Measurements from ENCODE around the gene USP34.

The USP34 gene

GRCh38 chr2:61193670-61194561, 277.0 kb downstream of the USP34 start:
- no peak for TF ChIP-seq REST (IDR thresholded peaks at IDR 0.05; ENCODE audit: low read depth)
- TF ChIP-seq NFIC (IDR thresholded peaks at IDR 0.05) = no peak
- no peak for TF ChIP-seq EGR1 (IDR thresholded peaks at IDR 0.05)
- no peak for TF ChIP-seq USF1 (IDR thresholded peaks at IDR 0.05)
- TF ChIP-seq RAD21 (IDR thresholded peaks at IDR 0.05; ENCODE audit: low read depth) = no peak
- no peak for TF ChIP-seq TAF1 (IDR thresholded peaks at IDR 0.05; ENCODE audit: low read depth)
- TF ChIP-seq EP300 (IDR thresholded peaks at IDR 0.05; ENCODE audit: borderline replicate concordance) = no peak
- no peak for TF ChIP-seq CREB1 (IDR thresholded peaks at IDR 0.05; ENCODE audit: low read depth)
- no peak for TF ChIP-seq YY1 (IDR thresholded peaks at IDR 0.05; ENCODE audit: low read depth)
- TF ChIP-seq TEAD4 (IDR thresholded peaks at IDR 0.05) = no peak
- no peak for TF ChIP-seq FOXM1 (IDR thresholded peaks at IDR 0.05; ENCODE audit: borderline replicate concordance, low read depth)
- no peak for TF ChIP-seq ZBTB7A (IDR thresholded peaks at IDR 0.05; ENCODE audit: low read depth)
- no peak for TF ChIP-seq CEBPB (IDR thresholded peaks at IDR 0.05)
- TF ChIP-seq TCF12 (IDR thresholded peaks at IDR 0.05; ENCODE audit: low read depth) = no peak
- TF ChIP-seq, protein P1, sequence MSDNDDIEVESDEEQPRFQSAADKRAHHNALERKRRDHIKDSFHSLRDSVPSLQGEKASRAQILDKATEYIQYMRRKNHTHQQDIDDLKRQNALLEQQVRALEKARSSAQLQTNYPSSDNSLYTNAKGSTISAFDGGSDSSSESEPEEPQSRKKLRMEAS (IDR thresholded peaks at IDR 0.05) = no peak

- TF ChIP-seq CREB1 (IDR thresholded peaks at IDR 0.05; ENCODE audit: low read depth) = no peak
- no peak for TF ChIP-seq REST (IDR thresholded peaks at IDR 0.05; ENCODE audit: low read depth)
- no peak for TF ChIP-seq USF1 (IDR thresholded peaks at IDR 0.05)
- TF ChIP-seq YY1 (IDR thresholded peaks at IDR 0.05; ENCODE audit: low read depth) = no peak
- no peak for TF ChIP-seq EP300 (IDR thresholded peaks at IDR 0.05; ENCODE audit: borderline replicate concordance)
- no peak for TF ChIP-seq EGR1 (IDR thresholded peaks at IDR 0.05)
- no peak for TF ChIP-seq FOXM1 (IDR thresholded peaks at IDR 0.05; ENCODE audit: borderline replicate concordance, low read depth)
- no peak for TF ChIP-seq TCF12 (IDR thresholded peaks at IDR 0.05; ENCODE audit: low read depth)
- no peak for TF ChIP-seq NFIC (IDR thresholded peaks at IDR 0.05)
- TF ChIP-seq, protein P1 (IDR thresholded peaks at IDR 0.05) = no peak
- TF ChIP-seq CEBPB (IDR thresholded peaks at IDR 0.05) = no peak
- TF ChIP-seq ZBTB7A (IDR thresholded peaks at IDR 0.05; ENCODE audit: low read depth) = no peak
- no peak for TF ChIP-seq RAD21 (IDR thresholded peaks at IDR 0.05; ENCODE audit: low read depth)
- TF ChIP-seq TEAD4 (IDR thresholded peaks at IDR 0.05) = no peak
- no peak for TF ChIP-seq TAF1 (IDR thresholded peaks at IDR 0.05; ENCODE audit: low read depth)
Observed at GRCh38 chr2:61187085-61187484, 283.8 kb downstream of the USP34 start.

- no peak for TF ChIP-seq NFIC (IDR thresholded peaks at IDR 0.05)
- TF ChIP-seq, protein P1 (IDR thresholded peaks at IDR 0.05) = no peak
- TF ChIP-seq CREB1 (IDR thresholded peaks at IDR 0.05; ENCODE audit: low read depth) = no peak
- TF ChIP-seq YY1 (IDR thresholded peaks at IDR 0.05; ENCODE audit: low read depth) = no peak
- no peak for TF ChIP-seq FOXM1 (IDR thresholded peaks at IDR 0.05; ENCODE audit: borderline replicate concordance, low read depth)
- no peak for TF ChIP-seq ZBTB7A (IDR thresholded peaks at IDR 0.05; ENCODE audit: low read depth)
- TF ChIP-seq TAF1 (IDR thresholded peaks at IDR 0.05; ENCODE audit: low read depth) = no peak
- no peak for TF ChIP-seq EP300 (IDR thresholded peaks at IDR 0.05; ENCODE audit: borderline replicate concordance)
- TF ChIP-seq REST (IDR thresholded peaks at IDR 0.05; ENCODE audit: low read depth) = no peak
- TF ChIP-seq CEBPB (IDR thresholded peaks at IDR 0.05) = no peak
- TF ChIP-seq TCF12 (IDR thresholded peaks at IDR 0.05; ENCODE audit: low read depth) = no peak
- TF ChIP-seq TEAD4 (IDR thresholded peaks at IDR 0.05) = no peak
- TF ChIP-seq RAD21 (IDR thresholded peaks at IDR 0.05; ENCODE audit: low read depth) = no peak
- no peak for TF ChIP-seq USF1 (IDR thresholded peaks at IDR 0.05)
- TF ChIP-seq EGR1 (IDR thresholded peaks at IDR 0.05) = no peak
Observed at GRCh38 chr2:61185231-61185728, 285.6 kb downstream of the USP34 start.

Data from Ishikawa (cell line).